SK-N-SH (cell line): ENCODE results near the gene GATAD2B. TPM values are rescaled to one million over a fixed set of nuclear protein-coding genes. Genes with fewer than 3 reads are reported as not detected.

ENCODE experiments used
- CTCF ChIA-PET: fragments of 300-600, 350-600 bp; formaldehyde crosslinking; extraction: SDS; loops from one replicate; lab custom pipeline; 2021; lab: Yijun Ruan, JAX
- POLR2A ChIA-PET: fragments of 350-600 bp; sonication (Branson Sonifier 250); formaldehyde crosslinking; extraction: SDS; loops from one replicate; lab custom pipeline; 2020; ENCODE audit warnings: antibody characterized with exemption, inconsistent platforms; lab: Yijun Ruan, JAX
- DNase-seq: peaks from one replicate; pipeline ENCODE4 v3.0.0; 2012
- H2AFZ ChIP-seq: fragments of 200-600 bp; sonication (generic); 2 replicates; pipeline ENCODE4 v1.8.1; 2016; ENCODE audit warnings: antibody characterized with exemption, mild to moderate bottlenecking, low read depth
- H3F3A ChIP-seq: fragments of 200-600 bp; sonication (generic); replicated peaks from 2 replicates; pipeline ENCODE3; 2016; ENCODE audit warnings: antibody characterized with exemption, mild to moderate bottlenecking; ENCODE audit not compliant: insufficient read depth
- H3K27ac ChIP-seq, 2 experiments: fragments of 200-500 bp in 1 of 2; fragments of 200-600 bp in 1 of 2; sonication (Bioruptor generic) in 1 of 2; sonication (generic), shearing (Covaris generic) in 1 of 2; 2 replicates each; pipeline versions ENCODE4 v1.5.1 to v1.6.1; 2014 to 2016; ENCODE audit warnings: low read depth in 2 of 2, inconsistent platforms in 1 of 2, low read length in 1 of 2, mild to moderate bottlenecking in 1 of 2, mixed read lengths in 1 of 2
- H3K27me3 ChIP-seq: fragments of 200-600 bp; sonication (generic), shearing (Covaris generic); 2 replicates; pipeline ENCODE4 v1.6.1; 2016; ENCODE audit warnings: mixed run types; ENCODE audit not compliant: insufficient read depth
- H3K36me3 ChIP-seq, 2 experiments: fragments of 200-500 bp in 1 of 2; fragments of 200-600 bp in 1 of 2; sonication (Bioruptor generic) in 1 of 2; sonication (generic) in 1 of 2; replicated peaks in 1 of 2; 2 replicates each; pipeline versions ENCODE3 to v1.5.1; 2014 to 2016; ENCODE audit warnings: low read length in 1 of 2, mild to moderate bottlenecking in 1 of 2; ENCODE audit not compliant: insufficient read depth in 2 of 2, control insufficient read depth in 1 of 2
- H3K4me1 ChIP-seq, 2 experiments: fragments of 200-500 bp in 1 of 2; fragments of 200-600 bp in 1 of 2; sonication (Bioruptor generic) in 1 of 2; sonication (generic), shearing (Covaris generic) in 1 of 2; 2 replicates each; pipeline versions ENCODE4 v1.5.1 to v1.6.1; 2014 to 2016; ENCODE audit warnings: low read depth in 1 of 2, low read length in 1 of 2, mixed run types in 1 of 2; ENCODE audit not compliant: insufficient read depth in 2 of 2, control insufficient read depth in 1 of 2
- H3K4me2 ChIP-seq: fragments of 200-600 bp; sonication (generic), shearing (Covaris generic); 2 replicates; pipeline ENCODE4 v1.6.1; 2017; ENCODE audit warnings: mixed run types
- H3K4me3 ChIP-seq, 2 experiments: fragments of 200-500 bp in 1 of 2; fragments of 200-600 bp in 1 of 2; sonication (Bioruptor generic) in 1 of 2; sonication (generic), shearing (Covaris generic) in 1 of 2; 2 replicates each; pipeline versions ENCODE4 v1.5.1 to v1.8.1; 2014 to 2016; ENCODE audit warnings: low read depth in 2 of 2, inconsistent platforms in 1 of 2, low read length in 1 of 2, mild to moderate bottlenecking in 1 of 2, mixed read lengths in 1 of 2, moderate library complexity in 1 of 2
- H3K79me2 ChIP-seq: fragments of 200-600 bp; sonication (generic); 2 replicates; pipeline ENCODE4 v1.8.1; 2017; ENCODE audit warnings: mild to moderate bottlenecking; ENCODE audit not compliant: insufficient read depth
- H3K9ac ChIP-seq: fragments of 200-600 bp; sonication (generic); 2 replicates; pipeline ENCODE4 v1.6.1; 2017; ENCODE audit warnings: mixed run types
- H3K9me2 ChIP-seq: fragments of 200-600 bp; sonication (generic); 2 replicates; pipeline ENCODE4 v1.6.1; 2017; ENCODE audit warnings: mixed run types
- H3K9me3 ChIP-seq: fragments of 200-600 bp; sonication (generic); 2 replicates; pipeline ENCODE4 v1.6.1; 2017; ENCODE audit warnings: mixed run types, mild to moderate bottlenecking, moderate library complexity
- H4K20me1 ChIP-seq: fragments of 200-600 bp; sonication (generic); 2 replicates; pipeline ENCODE4 v1.6.1; 2017; ENCODE audit warnings: mild to moderate bottlenecking, mixed run types; ENCODE audit not compliant: insufficient read depth
- CHD2 ChIP-seq: fragments of 150-350 bp; IDR thresholded peaks from 2 replicates; pipeline ENCODE4 v1.6.1; 2018; ENCODE audit warnings: low read length; ENCODE audit not compliant: partially characterized antibody
- FOSL2 ChIP-seq: IDR thresholded peaks from 2 replicates; pipeline ENCODE4 v1.4.0; 2012; ENCODE audit warnings: low read depth, mild to moderate bottlenecking, moderate library complexity, borderline replicate concordance
- FOXM1 ChIP-seq: IDR thresholded peaks from 2 replicates; pipeline ENCODE4 v1.4.0; 2012; ENCODE audit warnings: low read depth, mild to moderate bottlenecking
- GABPA ChIP-seq: IDR thresholded peaks from 2 replicates; pipeline ENCODE4 v1.4.0; 2012; ENCODE audit warnings: low read depth, mild to moderate bottlenecking
- GATA2 ChIP-seq: sonication (generic); formaldehyde crosslinking; IDR thresholded peaks from 2 replicates; pipeline ENCODE4 v1.5.0; 2020; ENCODE audit warnings: mild to moderate bottlenecking, missing genetic modification reagents
- JUND ChIP-seq: IDR thresholded peaks from 2 replicates; pipeline ENCODE4 v1.4.0; 2012
- NRF1 ChIP-seq: IDR thresholded peaks from 2 replicates; pipeline ENCODE4 v1.6.1; 2012; ENCODE audit warnings: low read depth, mild to moderate bottlenecking, low read length
- RCOR1 ChIP-seq: fragments of 150-350 bp; IDR thresholded peaks from 2 replicates; pipeline ENCODE4 v1.6.1; 2017; ENCODE audit warnings: antibody characterized with exemption, low read length
- RFX5 ChIP-seq: IDR thresholded peaks from 2 replicates; pipeline ENCODE4 v1.6.1; 2012; ENCODE audit warnings: mild to moderate bottlenecking, improper control_type of control experiment, low read length
- TCF12 ChIP-seq: IDR thresholded peaks from 2 replicates; pipeline ENCODE4 v1.4.0; 2012
- WGBS: methylation state at CpG from one replicate; pipeline ENCODE4 v1.1.6; 2017; ENCODE audit warnings: low lambda C conversion rate; 5-methylcytosine and 5-hydroxymethylcytosine counted together
- polyA plus RNA-seq, 3 experiments: library from polyadenylated mRNA; depleted of rRNA; stranded (reverse); fragments of >200 nt; gene quantifications; 2 replicates each; pipeline ENCODE4 v1.2.3, GENCODE V29; 2012
- TF ChIP-seq, protein P1 (sequence below): IDR thresholded peaks from 2 replicates; pipeline ENCODE4 v1.4.0; 2012; ENCODE audit warnings: low read depth, borderline replicate concordance
- TF ChIP-seq, protein P2 (sequence below): IDR thresholded peaks from 2 replicates; pipeline ENCODE4 v1.4.0; 2012; ENCODE audit warnings: low read depth, borderline replicate concordance
- TF ChIP-seq, protein P3 (sequence below): fragments of 200-600 bp; sonication (generic); IDR thresholded peaks from 2 replicates; pipeline ENCODE4 v1.6.1; 2017; ENCODE audit warnings: antibody characterized with exemption, mild to moderate bottlenecking, moderate library complexity
- TF ChIP-seq, protein P4 (sequence below): fragments of 150-350 bp; IDR thresholded peaks from 2 replicates; pipeline ENCODE4 v1.6.1; 2017; ENCODE audit warnings: antibody characterized with exemption, low read length, low read depth, borderline replicate concordance
- TF ChIP-seq, protein P5 (sequence below): IDR thresholded peaks from 2 replicates; pipeline ENCODE4 v1.4.0; 2012; ENCODE audit warnings: low read depth

The GATAD2B gene
- polyA plus RNA-seq, 1 of the 3 experiments (the other 2 are of a cell fraction): 2.8 TPM

DNA sequence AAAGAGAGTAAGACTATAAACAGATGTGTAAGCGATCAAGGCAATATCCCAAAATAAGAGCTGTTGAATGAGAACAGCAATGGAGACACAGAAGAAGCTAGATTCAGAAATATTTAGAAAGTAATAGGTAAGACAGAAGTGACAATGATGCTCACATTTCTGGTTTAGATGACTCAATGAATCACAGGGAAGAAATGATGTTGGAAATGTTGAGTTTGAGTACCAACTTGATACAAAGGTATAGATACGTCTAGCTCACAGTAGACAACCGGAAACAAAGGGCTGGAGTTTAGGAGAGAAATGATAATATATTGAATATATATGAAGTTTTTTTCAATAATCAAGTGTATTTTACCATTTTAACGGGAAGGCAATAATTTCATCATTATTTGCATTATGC lies 6.5 kb downstream of the GATAD2B start:
- no peak for DNase-seq
- Histone ChIP-seq H3K27ac (no peak overlapping the region), H3K36me3 (peaks cover 8 to 14% of the 10 kb centered on the region in 2 experiments), H3K4me1 (peaks cover 10 to 16% of the 10 kb centered on the region in 2 experiments; a peak in 3 of 4 replicates), H3K4me3 (no peak overlapping the region), H3F3A (peaks cover 10% of the 10 kb centered on the region), H3K9me2 (no peaks in the 10 kb centered on the region), H3K9me3 (no peaks in the 10 kb centered on the region), H3K9ac (no peak overlapping the region), H2AFZ (no peak overlapping the region), H3K79me2 (peaks cover 100% of the 10 kb centered on the region), H3K4me2 (no peak overlapping the region), H4K20me1 (peaks cover 90% of the 10 kb centered on the region), H3K27me3 (no peaks in the 10 kb centered on the region)
- WGBS: 84% methylated on average over 4 of the region's 4 CpGs
- TF ChIP-seq FOSL2 (no peak), GATA2 (CRISPR knock-in tag) (no peak), RFX5 (no peak), FOXM1 (no peak)
- TF ChIP-seq, protein P1, sequence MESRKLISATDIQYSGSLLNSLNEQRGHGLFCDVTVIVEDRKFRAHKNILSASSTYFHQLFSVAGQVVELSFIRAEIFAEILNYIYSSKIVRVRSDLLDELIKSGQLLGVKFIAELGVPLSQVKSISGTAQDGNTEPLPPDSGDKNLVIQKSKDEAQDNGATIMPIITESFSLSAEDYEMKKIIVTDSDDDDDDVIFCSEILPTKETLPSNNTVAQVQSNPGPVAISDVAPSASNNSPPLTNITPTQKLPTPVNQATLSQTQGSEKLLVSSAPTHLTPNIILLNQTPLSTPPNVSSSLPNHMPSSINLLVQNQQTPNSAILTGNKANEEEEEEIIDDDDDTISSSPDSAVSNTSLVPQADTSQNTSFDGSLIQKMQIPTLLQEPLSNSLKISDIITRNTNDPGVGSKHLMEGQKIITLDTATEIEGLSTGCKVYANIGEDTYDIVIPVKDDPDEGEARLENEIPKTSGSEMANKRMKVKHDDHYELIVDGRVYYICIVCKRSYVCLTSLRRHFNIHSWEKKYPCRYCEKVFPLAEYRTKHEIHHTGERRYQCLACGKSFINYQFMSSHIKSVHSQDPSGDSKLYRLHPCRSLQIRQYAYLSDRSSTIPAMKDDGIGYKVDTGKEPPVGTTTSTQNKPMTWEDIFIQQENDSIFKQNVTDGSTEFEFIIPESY: no peak
- TF ChIP-seq, protein P2, sequence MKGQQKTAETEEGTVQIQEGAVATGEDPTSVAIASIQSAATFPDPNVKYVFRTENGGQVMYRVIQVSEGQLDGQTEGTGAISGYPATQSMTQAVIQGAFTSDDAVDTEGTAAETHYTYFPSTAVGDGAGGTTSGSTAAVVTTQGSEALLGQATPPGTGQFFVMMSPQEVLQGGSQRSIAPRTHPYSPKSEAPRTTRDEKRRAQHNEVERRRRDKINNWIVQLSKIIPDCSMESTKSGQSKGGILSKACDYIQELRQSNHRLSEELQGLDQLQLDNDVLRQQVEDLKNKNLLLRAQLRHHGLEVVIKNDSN: no peak
- TF ChIP-seq, protein P3, sequence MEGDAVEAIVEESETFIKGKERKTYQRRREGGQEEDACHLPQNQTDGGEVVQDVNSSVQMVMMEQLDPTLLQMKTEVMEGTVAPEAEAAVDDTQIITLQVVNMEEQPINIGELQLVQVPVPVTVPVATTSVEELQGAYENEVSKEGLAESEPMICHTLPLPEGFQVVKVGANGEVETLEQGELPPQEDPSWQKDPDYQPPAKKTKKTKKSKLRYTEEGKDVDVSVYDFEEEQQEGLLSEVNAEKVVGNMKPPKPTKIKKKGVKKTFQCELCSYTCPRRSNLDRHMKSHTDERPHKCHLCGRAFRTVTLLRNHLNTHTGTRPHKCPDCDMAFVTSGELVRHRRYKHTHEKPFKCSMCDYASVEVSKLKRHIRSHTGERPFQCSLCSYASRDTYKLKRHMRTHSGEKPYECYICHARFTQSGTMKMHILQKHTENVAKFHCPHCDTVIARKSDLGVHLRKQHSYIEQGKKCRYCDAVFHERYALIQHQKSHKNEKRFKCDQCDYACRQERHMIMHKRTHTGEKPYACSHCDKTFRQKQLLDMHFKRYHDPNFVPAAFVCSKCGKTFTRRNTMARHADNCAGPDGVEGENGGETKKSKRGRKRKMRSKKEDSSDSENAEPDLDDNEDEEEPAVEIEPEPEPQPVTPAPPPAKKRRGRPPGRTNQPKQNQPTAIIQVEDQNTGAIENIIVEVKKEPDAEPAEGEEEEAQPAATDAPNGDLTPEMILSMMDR: no peak
- ChIA-PET POLR2A (interaction anchor here (0.7 kb wide), 1 partner anchor 1114 kb away, joined by 4 read pairs; no protein-coding TSS in a partner anchor), CTCF (interaction anchor here (1.0 to 1.7 kb wide), 3 partner anchors 30 to 119 kb away, joined by 4 to 5 read pairs (median 5); partner anchors contain the start of gene DENND4B)

DNA sequence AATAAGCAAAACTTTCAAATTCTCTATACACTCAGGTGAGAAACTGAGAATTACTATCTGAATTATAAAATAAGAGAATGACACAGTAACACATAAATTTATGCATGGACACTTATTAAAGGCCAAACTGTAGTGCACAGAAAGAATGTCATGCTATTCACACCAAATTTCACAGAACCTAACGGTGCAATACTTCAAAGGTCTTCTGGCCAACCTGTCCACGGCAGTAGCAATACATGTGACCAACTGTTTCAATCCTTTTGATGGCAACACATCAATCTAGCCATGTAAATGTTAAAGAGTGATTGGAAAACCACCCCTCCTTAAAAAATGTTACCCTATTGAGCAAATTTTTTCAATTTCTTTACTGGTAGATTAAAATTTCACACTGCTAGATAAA lies 10.4 kb downstream of the GATAD2B start:
- TF ChIP-seq GABPA: no peak
- TF ChIP-seq, protein P3: no peak
- TF ChIP-seq, protein P4, sequence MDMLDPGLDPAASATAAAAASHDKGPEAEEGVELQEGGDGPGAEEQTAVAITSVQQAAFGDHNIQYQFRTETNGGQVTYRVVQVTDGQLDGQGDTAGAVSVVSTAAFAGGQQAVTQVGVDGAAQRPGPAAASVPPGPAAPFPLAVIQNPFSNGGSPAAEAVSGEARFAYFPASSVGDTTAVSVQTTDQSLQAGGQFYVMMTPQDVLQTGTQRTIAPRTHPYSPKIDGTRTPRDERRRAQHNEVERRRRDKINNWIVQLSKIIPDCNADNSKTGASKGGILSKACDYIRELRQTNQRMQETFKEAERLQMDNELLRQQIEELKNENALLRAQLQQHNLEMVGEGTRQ: no peak
- TF ChIP-seq, protein P5, sequence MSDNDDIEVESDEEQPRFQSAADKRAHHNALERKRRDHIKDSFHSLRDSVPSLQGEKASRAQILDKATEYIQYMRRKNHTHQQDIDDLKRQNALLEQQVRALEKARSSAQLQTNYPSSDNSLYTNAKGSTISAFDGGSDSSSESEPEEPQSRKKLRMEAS: no peak
- TF ChIP-seq JUND: no peak
- no peak for TF ChIP-seq RCOR1
- no peak for TF ChIP-seq FOXM1
- TF ChIP-seq, protein P1: no peak
- no peak for TF ChIP-seq CHD2
- TF ChIP-seq TCF12: no peak
- no peak for TF ChIP-seq FOSL2
- no peak for TF ChIP-seq NRF1
- H3K27ac ChIP-seq: no peak overlapping the region
- H3K4me1 ChIP-seq: no peaks in the 10 kb centered on the region
- DNase-seq: no peak
- CTCF ChIA-PET: interaction anchor here (0.9 kb wide), 1 partner anchor 23 kb away, joined by 4 read pairs; no protein-coding TSS in a partner anchor
- H3K9ac ChIP-seq: no peak overlapping the region
- H2AFZ ChIP-seq: no peak overlapping the region
- peaks cover 69% of the 10 kb centered on the region for H4K20me1 ChIP-seq
- peaks cover 100% of the 10 kb centered on the region for H3K79me2 ChIP-seq
- no peak overlapping the region for H3K4me3 ChIP-seq
- no peak overlapping the region for H3K4me2 ChIP-seq
- H3K9me2 ChIP-seq: no peaks in the 10 kb centered on the region
- no peaks in the 10 kb centered on the region for H3K9me3 ChIP-seq
- H3F3A ChIP-seq: peaks cover 26% of the 10 kb centered on the region
- POLR2A ChIA-PET: no interaction called here
- 94% methylated on average over 2 of the region's 2 CpGs for WGBS
- no peaks in the 10 kb centered on the region for H3K27me3 ChIP-seq
- H3K36me3 ChIP-seq: peaks cover 2 to 15% of the 10 kb centered on the region in 2 experiments
